ENCODE results near the gene KDM4B. TPM values are rescaled to one million over a fixed set of nuclear protein-coding genes. Genes with fewer than 3 reads are reported as not detected.

Gene KDM4B
- total RNA-seq, 2 experiments from 2014 or later: 44.9 to 47.0 TPM

GRCh38 chr19:5177745-5178450 is 209.0 kb downstream of the KDM4B start:
- Mint-ChIP-seq H3K9me3 (ENCODE audit: insufficient read depth) (no peaks in the 10 kb centered on the region), H3K4me1 (ENCODE audit: low read depth) (no peaks in the 10 kb centered on the region), H3K27ac (no peak overlapping the region), H3K36me3 (ENCODE audit: low read depth) (no peaks in the 10 kb centered on the region), H3K27me3 (ENCODE audit: low read depth) (no peaks in the 10 kb centered on the region), H3K4me3 (no peak overlapping the region)
- ChIA-PET CTCF (interaction anchor here (0.6 to 1.3 kb wide), 3 partner anchors 8 to 45 kb away, joined by 3 read pairs; no protein-coding TSS in a partner anchor), POLR2A (no interaction called here)
- no peak for DNase-seq
- ATAC-seq: no peak

DNA sequence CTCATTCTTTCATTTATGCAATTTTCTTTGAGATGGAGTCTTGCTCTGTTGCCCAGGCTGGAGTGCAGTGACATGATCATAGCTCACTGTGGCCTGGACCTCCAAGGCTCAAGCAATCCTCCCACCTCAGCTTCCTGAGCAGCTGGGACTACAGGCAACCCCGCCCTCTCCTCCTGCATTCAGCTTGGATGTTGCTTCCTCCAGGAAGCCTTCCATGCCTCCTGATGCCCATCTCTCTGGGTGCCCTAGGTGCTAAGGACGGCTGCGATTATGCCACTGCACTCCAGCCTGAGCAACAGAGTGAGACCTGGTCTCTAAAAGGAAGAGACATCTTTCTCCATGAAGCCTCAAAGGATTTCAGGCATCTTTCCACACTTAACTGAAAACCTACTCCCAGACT is 209.9 kb downstream of the KDM4B start:
- no peak for DNase-seq
- Mint-ChIP-seq H3K27me3 (ENCODE audit: low read depth) (no peaks in the 10 kb centered on the region), H3K27ac (no peak overlapping the region), H3K36me3 (ENCODE audit: low read depth) (no peaks in the 10 kb centered on the region), H3K4me3 (no peak overlapping the region), H3K4me1 (ENCODE audit: low read depth) (no peaks in the 10 kb centered on the region), H3K9me3 (ENCODE audit: insufficient read depth) (no peaks in the 10 kb centered on the region)
- POLR2A ChIA-PET: no interaction called here
- ATAC-seq: no peak
- CTCF ChIA-PET: interaction anchor here (0.6 to 1.3 kb wide), 2 partner anchors 9 to 46 kb away, joined by 3 read pairs; no protein-coding TSS in a partner anchor

- ATAC-seq: no peak
- Mint-ChIP-seq H3K27ac (no peak overlapping the region), H3K27me3 (ENCODE audit: low read depth) (no peaks in the 10 kb centered on the region), H3K4me1 (ENCODE audit: low read depth) (no peaks in the 10 kb centered on the region), H3K36me3 (ENCODE audit: low read depth) (no peaks in the 10 kb centered on the region), H3K4me3 (no peak overlapping the region), H3K9me3 (ENCODE audit: insufficient read depth) (no peaks in the 10 kb centered on the region)
- ChIA-PET CTCF (no interaction called here), POLR2A (no interaction called here)
- no peak for DNase-seq
These were observed 210.3 kb downstream of the KDM4B start for GRCh38 chr19:5179256-5179655.

- ChIA-PET CTCF (no interaction called here), POLR2A (no interaction called here)
- H3K9me3 Mint-ChIP-seq (ENCODE audit: insufficient read depth): no peaks in the 10 kb centered on the region
- H3K27ac Mint-ChIP-seq: no peak overlapping the region
- no peaks in the 10 kb centered on the region for H3K27me3 Mint-ChIP-seq (ENCODE audit: low read depth)
- H3K36me3 Mint-ChIP-seq (ENCODE audit: low read depth): no peaks in the 10 kb centered on the region
- no peak for DNase-seq
- no peak overlapping the region for H3K4me3 Mint-ChIP-seq
- H3K4me1 Mint-ChIP-seq (ENCODE audit: low read depth): no peaks in the 10 kb centered on the region
- ATAC-seq: no peak
These were observed 212.4 kb downstream of the KDM4B start for GRCh38 chr19:5181329-5181728.

- ChIA-PET POLR2A (interaction anchor here (0.5 kb wide), 1 partner anchor 639 kb away, joined by 3 read pairs; no protein-coding TSS in a partner anchor), CTCF (no interaction called here)
- H3K9me3 Mint-ChIP-seq (ENCODE audit: insufficient read depth): no peaks in the 10 kb centered on the region
- H3K36me3 Mint-ChIP-seq (ENCODE audit: low read depth): no peaks in the 10 kb centered on the region
- DNase-seq (no peak), ATAC-seq (no peak)
- no peaks in the 10 kb centered on the region for H3K27me3 Mint-ChIP-seq (ENCODE audit: low read depth)
- H3K4me1 Mint-ChIP-seq (ENCODE audit: low read depth): no peaks in the 10 kb centered on the region
- H3K27ac Mint-ChIP-seq: no peak overlapping the region
- H3K4me3 Mint-ChIP-seq: no peak overlapping the region
These were observed 213.8 kb downstream of the KDM4B start for GRCh38 chr19:5182751-5183150.

DNA sequence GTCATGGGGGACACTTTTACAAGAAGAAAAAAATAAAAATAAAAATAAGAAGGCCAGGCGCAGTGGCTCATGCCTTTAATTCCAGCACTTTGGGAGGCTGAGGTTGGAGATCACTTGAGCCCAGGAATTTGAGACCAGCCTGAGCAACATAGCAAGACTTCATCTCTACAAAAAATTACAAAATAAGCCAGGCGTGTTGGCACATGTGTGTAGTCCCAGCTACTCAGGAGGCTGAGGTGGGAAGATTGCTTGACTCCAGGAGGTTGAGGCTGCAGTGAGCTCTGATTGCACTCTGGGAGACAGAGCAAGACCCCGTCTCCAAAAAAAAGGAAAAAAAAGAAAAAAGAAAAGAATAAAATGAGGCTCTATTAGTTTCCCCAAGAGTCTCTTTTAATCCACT is 214.7 kb downstream of the KDM4B start:
- Mint-ChIP-seq H3K4me1 (ENCODE audit: low read depth) (no peaks in the 10 kb centered on the region), H3K27me3 (ENCODE audit: low read depth) (peaks cover 2% of the 10 kb centered on the region), H3K9me3 (ENCODE audit: insufficient read depth) (no peaks in the 10 kb centered on the region), H3K36me3 (ENCODE audit: low read depth) (no peaks in the 10 kb centered on the region), H3K27ac (no peak overlapping the region), H3K4me3 (no peak overlapping the region)
- ATAC-seq (no peak), DNase-seq (no peak)
- POLR2A ChIA-PET: no interaction called here
- CTCF ChIA-PET: no interaction called here

DNA sequence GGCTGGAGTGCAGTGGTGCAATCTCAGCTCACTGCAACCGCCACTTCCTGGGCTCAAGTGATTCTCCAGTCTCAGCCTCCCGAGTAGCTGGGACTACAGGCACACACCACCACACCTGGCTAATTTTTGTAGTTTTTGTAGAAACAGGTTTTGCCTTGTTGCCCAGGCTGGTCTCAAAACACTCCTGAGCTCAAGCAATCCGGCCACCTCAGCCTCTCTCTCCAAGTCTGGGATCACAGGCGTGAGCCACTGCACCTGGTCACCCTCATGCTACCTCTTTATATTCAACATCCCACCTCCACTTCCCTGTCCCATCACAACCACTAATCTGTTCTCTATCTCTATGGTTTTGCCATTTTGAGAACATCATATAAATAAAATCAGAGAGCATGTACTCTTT is 216.0 kb downstream of the KDM4B start:
- no peak for DNase-seq
- no peaks in the 10 kb centered on the region for H3K4me1 Mint-ChIP-seq (ENCODE audit: low read depth)
- no peak overlapping the region for H3K27ac Mint-ChIP-seq
- H3K27me3 Mint-ChIP-seq (ENCODE audit: low read depth): peaks cover 2% of the 10 kb centered on the region
- POLR2A ChIA-PET: no interaction called here
- H3K9me3 Mint-ChIP-seq (ENCODE audit: insufficient read depth): no peaks in the 10 kb centered on the region
- no peaks in the 10 kb centered on the region for H3K36me3 Mint-ChIP-seq (ENCODE audit: low read depth)
- ATAC-seq: no peak
- CTCF ChIA-PET: no interaction called here
- H3K4me3 Mint-ChIP-seq: no peak overlapping the region

- ChIA-PET CTCF (no interaction called here), POLR2A (no interaction called here)
- Mint-ChIP-seq H3K4me1 (ENCODE audit: low read depth) (no peaks in the 10 kb centered on the region), H3K36me3 (ENCODE audit: low read depth) (no peaks in the 10 kb centered on the region), H3K27ac (no peak overlapping the region), H3K27me3 (ENCODE audit: low read depth) (peaks cover 2% of the 10 kb centered on the region), H3K4me3 (no peak overlapping the region), H3K9me3 (ENCODE audit: insufficient read depth) (no peaks in the 10 kb centered on the region)
- no peak for DNase-seq
- ATAC-seq: no peak
These were observed 217.6 kb downstream of the KDM4B start for GRCh38 chr19:5186293-5187050.

GRCh38 chr19:5188548-5189317 is 219.8 kb downstream of the KDM4B start:
- CTCF ChIA-PET: no interaction called here
- H3K27ac Mint-ChIP-seq: no peak overlapping the region

DNA sequence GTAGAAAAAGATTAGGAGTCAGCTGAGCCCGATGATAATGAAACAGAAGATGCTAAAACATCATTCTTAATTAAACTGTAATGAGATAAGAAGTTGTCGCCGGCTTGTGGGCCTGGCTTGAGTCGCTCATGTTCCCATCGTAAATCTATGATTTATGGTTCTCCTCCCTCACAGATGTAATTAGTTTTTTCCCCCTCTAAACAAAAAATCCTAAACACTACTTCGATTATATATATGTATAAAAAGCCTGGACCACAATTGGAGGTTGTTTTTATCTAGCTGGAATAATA is 220.3 kb downstream of the KDM4B start:
- no peak overlapping the region for H3K4me3 Mint-ChIP-seq
- H3K9me3 Mint-ChIP-seq (ENCODE audit: insufficient read depth): no peaks in the 10 kb centered on the region
- CTCF ChIA-PET: interaction anchor here (0.6 kb wide), 1 partner anchor 110 kb away, joined by 3 read pairs; no protein-coding TSS in a partner anchor
- H3K36me3 Mint-ChIP-seq (ENCODE audit: low read depth): no peaks in the 10 kb centered on the region
- no peaks in the 10 kb centered on the region for H3K4me1 Mint-ChIP-seq (ENCODE audit: low read depth)
- peaks cover 2% of the 10 kb centered on the region for H3K27me3 Mint-ChIP-seq (ENCODE audit: low read depth)
- no peak for DNase-seq
- H3K27ac Mint-ChIP-seq: no peak overlapping the region
- ATAC-seq: no peak
- POLR2A ChIA-PET: no interaction called here

More at GRCh38 chr19:5188548-5189317, 219.8 kb downstream of the KDM4B start:
- no peaks in the 10 kb centered on the region for H3K4me1 Mint-ChIP-seq (ENCODE audit: low read depth)
- H3K9me3 Mint-ChIP-seq (ENCODE audit: insufficient read depth): no peaks in the 10 kb centered on the region
- POLR2A ChIA-PET: no interaction called here
- ATAC-seq (no peak), DNase-seq (no peak)
- peaks cover 2% of the 10 kb centered on the region for H3K27me3 Mint-ChIP-seq (ENCODE audit: low read depth)
- no peak overlapping the region for H3K4me3 Mint-ChIP-seq
- no peaks in the 10 kb centered on the region for H3K36me3 Mint-ChIP-seq (ENCODE audit: low read depth)

- Mint-ChIP-seq H3K27me3 (ENCODE audit: low read depth) (peaks cover 2% of the 10 kb centered on the region), H3K4me3 (no peak overlapping the region), H3K36me3 (ENCODE audit: low read depth) (no peaks in the 10 kb centered on the region), H3K9me3 (ENCODE audit: insufficient read depth) (no peaks in the 10 kb centered on the region), H3K27ac (no peak overlapping the region), H3K4me1 (ENCODE audit: low read depth) (no peaks in the 10 kb centered on the region)
- DNase-seq (no peak), ATAC-seq (no peak)
- ChIA-PET POLR2A (no interaction called here), CTCF (no interaction called here)
These were observed 222.2 kb downstream of the KDM4B start for GRCh38 chr19:5191091-5191490.

GRCh38 chr19:5192568-5192967 is 223.7 kb downstream of the KDM4B start:
- Mint-ChIP-seq H3K9me3 (ENCODE audit: insufficient read depth) (no peaks in the 10 kb centered on the region), H3K4me3 (no peak overlapping the region), H3K27ac (no peak overlapping the region), H3K36me3 (ENCODE audit: low read depth) (no peaks in the 10 kb centered on the region), H3K4me1 (ENCODE audit: low read depth) (no peaks in the 10 kb centered on the region), H3K27me3 (ENCODE audit: low read depth) (peaks cover 2% of the 10 kb centered on the region)
- ATAC-seq: no peak
- ChIA-PET CTCF (no interaction called here), POLR2A (no interaction called here)
- no peak for DNase-seq
